ENCODE measurements around the gene NDUFB11.

GRCh38 chrX:47164420-47164819 is 19.9 kb upstream of the NDUFB11 start:
- no peak for TF ChIP-seq POLR2A (IDR thresholded peaks at IDR 0.05)
- no peak for TF ChIP-seq CTCF (IDR thresholded peaks at IDR 0.05)
